OCI-LY3 (cell line): Measurements from ENCODE around the gene IGFALS.

Source experiments
- CTCF ChIP-seq: fragments of 200-600, 300-600 bp; sonication (generic); IDR thresholded peaks from 2 replicates; pipeline ENCODE4 v1.5.1; 2014; ENCODE audit warnings: antibody characterized with exemption, low read length, low read depth
- EZH2phosphoT487 ChIP-seq: fragments of 200-600 bp; shearing (Covaris generic); IDR thresholded peaks from 2 replicates; pipeline ENCODE4 v1.6.1; 2018; ENCODE audit warnings: antibody characterized with exemption, mixed run types, low read depth

- TF ChIP-seq CTCF: no peak
- no peak for TF ChIP-seq EZH2phosphoT487
These were observed 19.2 kb upstream of the IGFALS start for GRCh38 chr16:1812732-1813163.
